GM18861 (cell line): Measurements from ENCODE around the gene HS3ST2.

ENCODE experiments used
- ATAC-seq: cut with Tn5 transposase; IDR thresholded peaks from one replicate; pipeline ENCODE4 v1.9.1; 2021; ENCODE audit not compliant: unreplicated experiment

The HS3ST2 gene

GRCh38 chr16:22813948-22814710 lies at the start of gene HS3ST2:
TSS of gene HS3ST2 (plus strand) at chr16:22814162. CDS start at chr16:22814611, 449 bp downstream.
- no peak for ATAC-seq

- ATAC-seq: no peak
These were observed 49.2 kb upstream of the HS3ST2 start for GRCh38 chr16:22764662-22765327.

- no peak for ATAC-seq
These were observed 48.5 kb upstream of the HS3ST2 start for GRCh38 chr16:22765479-22765878.

GRCh38 chr16:22770866-22771265 lies 43.1 kb upstream of the HS3ST2 start:
- ATAC-seq: no peak

- no peak for ATAC-seq
These were observed 42.4 kb upstream of the HS3ST2 start for GRCh38 chr16:22771551-22771950.

GRCh38 chr16:22775220-22775922 lies 38.6 kb upstream of the HS3ST2 start:
- ATAC-seq: no peak

- no peak for ATAC-seq
These were observed 32.5 kb upstream of the HS3ST2 start for GRCh38 chr16:22781480-22781879.

GRCh38 chr16:22782314-22782713 lies 31.6 kb upstream of the HS3ST2 start:
- no peak for ATAC-seq

- ATAC-seq: no peak
These were observed 29.2 kb upstream of the HS3ST2 start for GRCh38 chr16:22784690-22785214.

- ATAC-seq: no peak
These were observed 28.4 kb upstream of the HS3ST2 start for GRCh38 chr16:22785552-22785951.

- ATAC-seq: no peak
These were observed 27.7 kb upstream of the HS3ST2 start for GRCh38 chr16:22786284-22786683.

GRCh38 chr16:22786691-22787090 lies 27.3 kb upstream of the HS3ST2 start:
- ATAC-seq: no peak

- no peak for ATAC-seq
These were observed 26.3 kb upstream of the HS3ST2 start for GRCh38 chr16:22787466-22788192.

GRCh38 chr16:22788193-22788530 lies 25.8 kb upstream of the HS3ST2 start:
- ATAC-seq: no peak

- no peak for ATAC-seq
These were observed 24.5 kb upstream of the HS3ST2 start for GRCh38 chr16:22789281-22789945.

- ATAC-seq: no peak
These were observed 16.4 kb upstream of the HS3ST2 start for GRCh38 chr16:22797551-22797950.

- no peak for ATAC-seq
These were observed 14.8 kb upstream of the HS3ST2 start for GRCh38 chr16:22799113-22799512.

GRCh38 chr16:22804893-22805292 lies 9.1 kb upstream of the HS3ST2 start:
- ATAC-seq: no peak

GRCh38 chr16:22805326-22805725 lies 8.6 kb upstream of the HS3ST2 start:
- ATAC-seq: no peak

- ATAC-seq: no peak
These were observed 7.2 kb upstream of the HS3ST2 start for GRCh38 chr16:22806811-22807210.

GRCh38 chr16:22810226-22810625 lies 3.7 kb upstream of the HS3ST2 start:
- ATAC-seq: no peak
